Measurements from ENCODE around the gene C1QB. TPM values are rescaled to one million over a fixed set of nuclear protein-coding genes. Genes with fewer than 3 reads are reported as not detected.

Gene C1QB
- total and polyA plus RNA-seq, 11 donors, result 16.6 to 667 (median 77.4) TPM

DNA sequence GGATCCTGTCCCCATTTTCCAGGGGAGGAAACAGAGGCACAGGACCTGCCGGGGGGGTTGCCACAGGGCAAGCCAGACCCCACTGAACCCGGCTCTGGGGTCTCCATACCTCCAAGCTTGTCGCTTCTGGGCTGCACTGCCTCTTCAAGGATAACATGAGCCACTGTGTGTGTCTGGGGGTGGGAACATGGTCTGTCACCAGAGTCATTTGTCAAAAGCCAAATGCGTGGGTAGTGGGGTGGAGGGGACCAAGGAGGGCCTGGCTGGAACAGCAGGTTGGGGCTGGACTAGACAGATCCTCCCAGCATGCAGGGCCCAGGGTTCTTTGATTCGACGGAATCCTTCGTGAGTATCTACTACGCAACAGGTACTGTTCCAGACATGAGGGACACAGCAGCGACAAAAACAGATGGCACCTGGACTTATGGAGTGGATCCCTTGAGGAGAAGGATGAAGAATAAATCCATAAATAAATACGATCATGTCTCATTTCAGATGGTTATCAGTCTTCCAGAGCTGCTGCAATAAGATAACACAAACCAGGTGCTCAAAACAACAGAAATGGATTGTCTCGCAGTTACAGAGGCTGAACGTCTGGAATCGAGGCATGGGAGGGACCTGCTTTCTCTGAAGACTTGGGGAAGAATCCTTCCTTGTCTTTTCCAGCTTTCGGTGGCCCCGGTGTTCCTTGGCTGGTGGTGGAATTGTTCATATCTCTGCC is 28.7 kb downstream of the C1QB start:
- intact Hi-C loops (cut with DNase I), result no loop called here
- ATAC-seq (no peak), DNase-seq (no peak)
- Histone ChIP-seq H3K27me3 (peaks cover 0 to 40% (median 14%) of the 10 kb centered on the region in 9 donors), H3K9me3 (no peaks in the 10 kb centered on the region), H3K36me3 (no peaks in the 10 kb centered on the region), H3K4me1 (no peaks in the 10 kb centered on the region), H3K27ac (no peak overlapping the region), H3K4me3 (no peak overlapping the region)
- TF ChIP-seq, protein P1, sequence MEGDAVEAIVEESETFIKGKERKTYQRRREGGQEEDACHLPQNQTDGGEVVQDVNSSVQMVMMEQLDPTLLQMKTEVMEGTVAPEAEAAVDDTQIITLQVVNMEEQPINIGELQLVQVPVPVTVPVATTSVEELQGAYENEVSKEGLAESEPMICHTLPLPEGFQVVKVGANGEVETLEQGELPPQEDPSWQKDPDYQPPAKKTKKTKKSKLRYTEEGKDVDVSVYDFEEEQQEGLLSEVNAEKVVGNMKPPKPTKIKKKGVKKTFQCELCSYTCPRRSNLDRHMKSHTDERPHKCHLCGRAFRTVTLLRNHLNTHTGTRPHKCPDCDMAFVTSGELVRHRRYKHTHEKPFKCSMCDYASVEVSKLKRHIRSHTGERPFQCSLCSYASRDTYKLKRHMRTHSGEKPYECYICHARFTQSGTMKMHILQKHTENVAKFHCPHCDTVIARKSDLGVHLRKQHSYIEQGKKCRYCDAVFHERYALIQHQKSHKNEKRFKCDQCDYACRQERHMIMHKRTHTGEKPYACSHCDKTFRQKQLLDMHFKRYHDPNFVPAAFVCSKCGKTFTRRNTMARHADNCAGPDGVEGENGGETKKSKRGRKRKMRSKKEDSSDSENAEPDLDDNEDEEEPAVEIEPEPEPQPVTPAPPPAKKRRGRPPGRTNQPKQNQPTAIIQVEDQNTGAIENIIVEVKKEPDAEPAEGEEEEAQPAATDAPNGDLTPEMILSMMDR (IDR thresholded peaks at IDR 0.05), result no peak
- 69 to 77% (median 73%) methylated on average over 13 to 15 of the region's 15 CpGs for WGBS, 4 donors

DNA sequence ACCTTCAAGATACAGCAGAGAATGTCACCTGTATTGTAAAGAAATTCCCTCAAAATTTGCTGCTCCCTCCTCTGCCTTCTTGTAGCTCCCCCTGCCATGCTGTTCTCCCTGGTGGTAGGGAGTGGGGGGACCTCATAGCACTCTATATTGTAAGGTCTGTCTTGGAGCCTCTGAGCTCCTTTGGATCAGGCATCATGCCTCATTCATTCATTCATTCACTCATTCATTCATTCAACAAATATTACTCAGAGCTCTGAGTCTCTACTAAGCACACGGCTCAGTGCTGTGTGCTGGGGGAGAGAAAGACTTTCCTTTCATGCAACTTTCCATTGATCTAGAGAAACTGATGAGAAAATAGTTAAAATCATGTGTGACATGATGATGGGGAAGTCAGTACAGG is 30.5 kb downstream of the C1QB start:
- TF ChIP-seq, protein P1 (IDR thresholded peaks at IDR 0.05), result no peak
- TF ChIP-seq POLR2A (IDR thresholded peaks at IDR 0.05), result no peak
- DNase-seq (no peak), ATAC-seq (no peak)
- Histone ChIP-seq H3K36me3 (no peaks in the 10 kb centered on the region), H3K4me1 (no peaks in the 10 kb centered on the region), H3K4me3 (no peak overlapping the region), H3K27ac (no peak overlapping the region), H3K9me3 (no peaks in the 10 kb centered on the region), H3K27me3 (peaks cover 0 to 46% (median 17%) of the 10 kb centered on the region in 9 donors)
- 78 to 85% (median 83%) methylated on average over 1 of the region's 1 CpG for WGBS, 4 donors
- intact Hi-C loops (cut with DNase I), result no loop called here

DNA sequence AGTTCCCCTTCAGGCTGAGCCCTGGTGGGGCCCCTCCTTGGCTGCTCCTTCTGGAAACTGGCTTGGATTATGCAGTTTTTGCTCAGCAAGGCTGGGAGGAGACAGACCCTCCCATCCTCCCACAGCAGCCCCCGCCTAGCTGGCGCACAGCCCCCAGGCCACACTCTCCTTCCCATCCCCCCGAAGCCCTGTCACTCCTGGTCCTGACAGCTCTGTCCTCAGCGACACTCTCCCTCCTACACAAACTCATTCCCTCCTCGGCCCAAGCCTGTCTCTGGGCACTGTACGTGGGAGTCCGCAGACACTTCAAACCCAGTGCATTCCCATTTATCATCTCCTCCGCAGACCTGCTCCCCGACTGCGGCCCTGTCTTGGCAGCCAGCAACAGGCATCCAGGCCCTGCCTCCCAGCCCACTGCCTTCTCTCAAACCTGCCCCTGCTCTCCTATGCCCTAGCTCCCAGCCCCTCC is 32.6 kb downstream of the C1QB start:
- no peaks in the 10 kb centered on the region for H3K36me3 ChIP-seq
- peak in 1 of 4 donors; percentile 29 for ATAC-seq
- intact Hi-C loops (cut with DNase I), result no loop called here
- WGBS, 4 donors, result 38 to 66% (median 50%) methylated on average over 10 of the region's 10 CpGs
- H3K27me3 ChIP-seq, result peaks cover 0 to 46% (median 18%) of the 10 kb centered on the region in 9 donors
- no peak for DNase-seq
- no peaks in the 10 kb centered on the region for H3K4me1 ChIP-seq
- no peaks in the 10 kb centered on the region for H3K9me3 ChIP-seq
- H3K27ac ChIP-seq, result no peak overlapping the region
- TF ChIP-seq, protein P1 (IDR thresholded peaks at IDR 0.05), result no peak
- no peak for TF ChIP-seq POLR2A (IDR thresholded peaks at IDR 0.05)
- no peak overlapping the region for H3K4me3 ChIP-seq

DNA sequence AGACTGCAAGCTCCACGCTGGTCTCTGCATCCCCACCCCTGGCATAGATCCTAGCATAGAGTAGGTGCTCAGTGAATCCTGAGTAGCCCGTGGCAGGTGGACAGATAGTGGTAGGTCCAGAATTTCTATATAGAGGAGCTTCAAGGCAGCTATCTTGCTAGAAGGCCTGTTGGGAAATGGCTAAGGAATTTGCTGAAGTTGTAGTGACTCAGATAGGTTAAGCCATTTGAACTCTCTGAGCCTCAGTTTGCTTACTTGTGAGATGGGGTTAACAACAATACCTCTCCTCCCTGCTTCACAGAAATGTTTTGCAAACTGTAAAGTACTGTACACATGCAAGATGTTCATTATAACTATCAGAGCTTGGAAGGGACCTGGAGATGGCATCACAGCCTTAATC is 34.2 kb downstream of the C1QB start:
- intact Hi-C loops (cut with DNase I), result no loop called here
- Histone ChIP-seq H3K4me3 (no peak overlapping the region), H3K27me3 (peaks cover 0 to 43% (median 18%) of the 10 kb centered on the region in 9 donors), H3K9me3 (no peaks in the 10 kb centered on the region), H3K4me1 (no peaks in the 10 kb centered on the region), H3K27ac (no peak overlapping the region), H3K36me3 (no peaks in the 10 kb centered on the region)
- DNase-seq, result no peak
- WGBS, 4 donors, result 73 to 85% (median 77%) methylated on average over 2 of the region's 2 CpGs
- no peak for ATAC-seq
- no peak for TF ChIP-seq POLR2A (IDR thresholded peaks at IDR 0.05)
- TF ChIP-seq, protein P1 (IDR thresholded peaks at IDR 0.05), result no peak

Measured in heart left ventricle (tissue), 16 donors.